Measurements from ENCODE around the gene DAB1.

Gene DAB1

DNA sequence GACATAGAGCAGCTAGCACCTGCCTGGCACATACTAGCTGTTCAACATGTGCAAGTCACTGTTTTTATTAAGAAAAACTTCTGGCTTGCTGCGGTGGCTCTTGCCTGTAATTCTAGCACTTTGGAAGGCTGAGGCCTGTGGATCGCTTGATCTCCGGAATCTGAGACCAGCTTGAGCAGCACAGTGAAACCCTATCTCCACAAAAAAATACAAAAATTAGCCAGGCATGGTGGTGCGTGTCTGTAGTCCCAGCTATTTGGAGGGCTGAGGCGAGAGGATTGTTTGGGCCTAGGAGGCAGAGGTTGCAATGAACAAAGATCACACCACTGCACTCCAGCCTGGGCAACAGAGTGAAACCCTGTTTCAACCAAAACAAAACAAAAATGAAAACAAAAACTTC lies 430.4 kb downstream of the DAB1 start:
- H3K23ac ChIP-seq (ENCODE audit: low read depth, low read length, poor library complexity), result no peak overlapping the region
- H4K91ac ChIP-seq (ENCODE audit: low read depth, low read length, poor library complexity), result no peak overlapping the region
- H3K18ac ChIP-seq (ENCODE audit: low read length), result peak overlapping the region; percentile 5
- no peak overlapping the region for H2BK12ac ChIP-seq (ENCODE audit: low read length)
- no peak overlapping the region for H4K8ac ChIP-seq (ENCODE audit: low read depth, low read length)
- H3K4me2 ChIP-seq (ENCODE audit: insufficient read depth, low read length, poor library complexity, severe bottlenecking), result no peak overlapping the region
- no peak overlapping the region for H2BK120ac ChIP-seq (ENCODE audit: low read depth, low read length)
- no peak overlapping the region for H3K4ac ChIP-seq (ENCODE audit: low read length)
- no peak for DNase-seq (ENCODE audit: low spot score)
- H3K27ac ChIP-seq (replicated peaks; ENCODE audit: low read length), result no peak overlapping the region
- no peak overlapping the region for H2BK5ac ChIP-seq (ENCODE audit: low read length)
- peaks cover 0 to 2% of the 10 kb centered on the region in 2 donors for H3K9me3 ChIP-seq (replicated peaks in 1 of 2; ENCODE audit: control insufficient read depth in 2 of 2, insufficient read depth in 1 of 2, low read depth in 1 of 2, low read length in 2 of 2)
- peaks cover 0 to 3% of the 10 kb centered on the region in 2 donors for H3K36me3 ChIP-seq (replicated peaks in 1 of 2; ENCODE audit: control insufficient read depth in 2 of 2, insufficient read depth in 2 of 2, low read length in 2 of 2)
- peaks cover 0 to 6% of the 10 kb centered on the region in 2 donors for H3K4me1 ChIP-seq (ENCODE audit: control insufficient read depth in 2 of 2, insufficient read depth in 1 of 2, low read depth in 1 of 2, low read length in 2 of 2)
- H3K9ac ChIP-seq (ENCODE audit: low read depth, low read length, poor library complexity), result no peak overlapping the region
- WGBS, 2 donors (ENCODE audit: extremely low coverage in 2 of 2, insufficient read length in 2 of 2, insufficient replicate concordance in 1 of 2), result no CpG with 5 or more reads among the region's 5 CpGs
- H3K14ac ChIP-seq (ENCODE audit: low read length), result no peak overlapping the region
- H2AK5ac ChIP-seq (ENCODE audit: low read depth, low read length), result no peak overlapping the region
- H3K27me3 ChIP-seq (ENCODE audit: control insufficient read depth in 3 of 3, insufficient read depth in 3 of 3, low read depth in 1 of 3, low read length in 3 of 3), result no peaks in the 10 kb centered on the region
- no peak overlapping the region for H3K4me3 ChIP-seq (ENCODE audit: low read length in 2 of 2)
- no peak overlapping the region for H2AFZ ChIP-seq (ENCODE audit: low read length)
- no peaks in the 10 kb centered on the region for H3K79me1 ChIP-seq (ENCODE audit: low read depth, low read length)
- H2BK15ac ChIP-seq (ENCODE audit: low read length), result no peak overlapping the region

DNA sequence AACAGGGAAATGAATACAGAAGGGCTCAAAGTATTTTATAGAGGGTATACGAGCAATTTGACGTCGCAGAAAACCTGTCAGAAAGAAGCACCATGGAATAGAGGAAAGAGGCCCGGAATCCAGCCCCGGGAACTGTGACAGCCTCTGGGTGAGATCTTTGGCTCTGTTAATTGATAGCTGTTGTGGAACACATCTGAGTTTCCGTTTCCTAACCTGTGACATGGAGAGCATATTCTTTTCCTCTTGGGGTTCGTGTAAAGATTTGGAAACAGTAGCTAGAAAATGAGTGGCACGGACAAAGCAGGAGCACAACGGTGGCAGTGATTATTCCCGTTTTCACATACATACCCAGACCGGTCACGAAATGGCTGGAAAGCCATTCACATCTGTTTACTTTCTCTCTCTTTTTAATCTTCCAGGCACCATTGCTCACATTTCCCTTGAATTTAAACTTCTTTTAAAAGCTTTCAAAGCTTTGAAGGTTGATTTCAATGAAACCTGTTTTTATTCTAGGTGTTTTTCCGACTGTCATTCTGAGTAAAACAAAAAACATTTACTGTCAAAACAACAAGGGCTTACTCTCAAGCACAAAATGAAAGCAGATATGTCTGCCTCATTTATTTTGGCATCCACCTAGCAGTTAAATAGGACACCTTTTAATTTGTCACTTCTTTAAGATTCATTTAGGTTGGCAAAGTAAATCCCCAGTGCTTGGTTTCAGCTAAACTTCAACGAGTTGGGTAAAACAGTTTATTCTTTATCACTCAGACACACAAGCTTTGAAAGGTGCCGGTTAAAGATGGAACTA lies 431.3 kb downstream of the DAB1 start:
- H3K23ac ChIP-seq (ENCODE audit: low read depth, low read length, poor library complexity), result no peak overlapping the region
- H2AFZ ChIP-seq (ENCODE audit: low read length), result no peak overlapping the region
- H3K9ac ChIP-seq (ENCODE audit: low read depth, low read length, poor library complexity), result no peak overlapping the region
- H2BK120ac ChIP-seq (ENCODE audit: low read depth, low read length), result no peak overlapping the region
- H3K4ac ChIP-seq (ENCODE audit: low read length), result no peak overlapping the region
- no CpG with 5 or more reads among the region's 15 CpGs for WGBS, 2 donors (ENCODE audit: extremely low coverage in 2 of 2, insufficient read length in 2 of 2, insufficient replicate concordance in 1 of 2)
- H3K14ac ChIP-seq (ENCODE audit: low read length), result no peak overlapping the region
- H3K36me3 ChIP-seq (replicated peaks in 1 of 2; ENCODE audit: control insufficient read depth in 2 of 2, insufficient read depth in 2 of 2, low read length in 2 of 2), result peaks cover 0 to 1% of the 10 kb centered on the region in 2 donors
- H2BK15ac ChIP-seq (ENCODE audit: low read length), result no peak overlapping the region
- peaks cover 0 to 2% of the 10 kb centered on the region in 2 donors for H3K9me3 ChIP-seq (replicated peaks in 1 of 2; ENCODE audit: control insufficient read depth in 2 of 2, insufficient read depth in 1 of 2, low read depth in 1 of 2, low read length in 2 of 2)
- H3K4me1 ChIP-seq (ENCODE audit: control insufficient read depth in 2 of 2, insufficient read depth in 1 of 2, low read depth in 1 of 2, low read length in 2 of 2), result peaks cover 0 to 6% of the 10 kb centered on the region in 2 donors
- H3K27me3 ChIP-seq (ENCODE audit: control insufficient read depth in 3 of 3, insufficient read depth in 3 of 3, low read depth in 1 of 3, low read length in 3 of 3), result no peaks in the 10 kb centered on the region
- H2AK5ac ChIP-seq (ENCODE audit: low read depth, low read length), result no peak overlapping the region
- no peak for DNase-seq (ENCODE audit: low spot score)
- H3K18ac ChIP-seq (ENCODE audit: low read length), result no peak overlapping the region
- H3K27ac ChIP-seq (replicated peaks; ENCODE audit: low read length), result no peak overlapping the region
- no peak overlapping the region for H4K8ac ChIP-seq (ENCODE audit: low read depth, low read length)
- no peak overlapping the region for H3K4me3 ChIP-seq (ENCODE audit: low read length in 2 of 2)
- H2BK5ac ChIP-seq (ENCODE audit: low read length), result no peak overlapping the region
- H4K91ac ChIP-seq (ENCODE audit: low read depth, low read length, poor library complexity), result no peak overlapping the region
- no peak overlapping the region for H3K4me2 ChIP-seq (ENCODE audit: insufficient read depth, low read length, poor library complexity, severe bottlenecking)
- no peak overlapping the region for H2BK12ac ChIP-seq (ENCODE audit: low read length)
- no peaks in the 10 kb centered on the region for H3K79me1 ChIP-seq (ENCODE audit: low read depth, low read length)

- Histone ChIP-seq H3K79me1 (ENCODE audit: low read depth, low read length) (no peaks in the 10 kb centered on the region), H3K27me3 (ENCODE audit: control insufficient read depth in 3 of 3, insufficient read depth in 3 of 3, low read depth in 1 of 3, low read length in 3 of 3) (no peaks in the 10 kb centered on the region), H4K91ac (ENCODE audit: low read depth, low read length, poor library complexity) (peak overlapping the region; percentile 13), H2BK15ac (ENCODE audit: low read length) (no peak overlapping the region), H3K4me3 (ENCODE audit: low read length in 2 of 2) (no peak overlapping the region), H3K27ac (replicated peaks; ENCODE audit: low read length) (no peak overlapping the region), H2AFZ (ENCODE audit: low read length) (no peak overlapping the region), H3K23ac (ENCODE audit: low read depth, low read length, poor library complexity) (no peak overlapping the region), H3K9me3 (replicated peaks in 1 of 2; ENCODE audit: control insufficient read depth in 2 of 2, insufficient read depth in 1 of 2, low read depth in 1 of 2, low read length in 2 of 2) (peaks cover 0 to 1% of the 10 kb centered on the region in 2 donors), H4K8ac (ENCODE audit: low read depth, low read length) (no peak overlapping the region), H2BK120ac (ENCODE audit: low read depth, low read length) (no peak overlapping the region), H3K9ac (ENCODE audit: low read depth, low read length, poor library complexity) (no peak overlapping the region), H3K36me3 (replicated peaks in 1 of 2; ENCODE audit: control insufficient read depth in 2 of 2, insufficient read depth in 2 of 2, low read length in 2 of 2) (no peaks in the 10 kb centered on the region), H3K4me1 (ENCODE audit: control insufficient read depth in 2 of 2, insufficient read depth in 1 of 2, low read depth in 1 of 2, low read length in 2 of 2) (peaks cover 0 to 6% of the 10 kb centered on the region in 2 donors), H3K18ac (ENCODE audit: low read length) (no peak overlapping the region), H3K4me2 (ENCODE audit: insufficient read depth, low read length, poor library complexity, severe bottlenecking) (no peak overlapping the region), H3K4ac (ENCODE audit: low read length) (no peak overlapping the region), H3K14ac (ENCODE audit: low read length) (no peak overlapping the region), H2BK12ac (ENCODE audit: low read length) (no peak overlapping the region), H2BK5ac (ENCODE audit: low read length) (no peak overlapping the region), H2AK5ac (ENCODE audit: low read depth, low read length) (no peak overlapping the region)
- no peak for DNase-seq (ENCODE audit: low spot score)
- WGBS, 2 donors (ENCODE audit: extremely low coverage in 2 of 2, insufficient read length in 2 of 2, insufficient replicate concordance in 1 of 2), result no CpG with 5 or more reads among the region's 3 CpGs
Observed at GRCh38 chr1:56991576-56991975, 432.3 kb downstream of the DAB1 start.

GRCh38 chr1:56986397-56986796 lies 437.5 kb downstream of the DAB1 start:
- Histone ChIP-seq H4K91ac (ENCODE audit: low read depth, low read length, poor library complexity) (no peak overlapping the region), H3K4me2 (ENCODE audit: insufficient read depth, low read length, poor library complexity, severe bottlenecking) (no peak overlapping the region), H2BK15ac (ENCODE audit: low read length) (no peak overlapping the region), H3K23ac (ENCODE audit: low read depth, low read length, poor library complexity) (no peak overlapping the region), H3K18ac (ENCODE audit: low read length) (no peak overlapping the region), H3K4me3 (ENCODE audit: low read length in 2 of 2) (no peak overlapping the region), H3K14ac (ENCODE audit: low read length) (no peak overlapping the region), H2BK12ac (ENCODE audit: low read length) (no peak overlapping the region), H3K4ac (ENCODE audit: low read length) (no peak overlapping the region), H2BK120ac (ENCODE audit: low read depth, low read length) (no peak overlapping the region), H4K8ac (ENCODE audit: low read depth, low read length) (no peak overlapping the region), H3K27me3 (ENCODE audit: control insufficient read depth in 3 of 3, insufficient read depth in 3 of 3, low read depth in 1 of 3, low read length in 3 of 3) (peaks cover 0 to 5% (median 0%) of the 10 kb centered on the region in 3 experiments), H2AFZ (ENCODE audit: low read length) (no peak overlapping the region), H2BK5ac (ENCODE audit: low read length) (no peak overlapping the region), H3K9ac (ENCODE audit: low read depth, low read length, poor library complexity) (no peak overlapping the region), H3K79me1 (ENCODE audit: low read depth, low read length) (no peaks in the 10 kb centered on the region), H3K4me1 (ENCODE audit: control insufficient read depth in 2 of 2, insufficient read depth in 1 of 2, low read depth in 1 of 2, low read length in 2 of 2) (no peaks in the 10 kb centered on the region), H3K27ac (replicated peaks; ENCODE audit: low read length) (no peak overlapping the region), H3K9me3 (replicated peaks in 1 of 2; ENCODE audit: control insufficient read depth in 2 of 2, insufficient read depth in 1 of 2, low read depth in 1 of 2, low read length in 2 of 2) (no peaks in the 10 kb centered on the region), H3K36me3 (replicated peaks in 1 of 2; ENCODE audit: control insufficient read depth in 2 of 2, insufficient read depth in 2 of 2, low read length in 2 of 2) (no peaks in the 10 kb centered on the region), H2AK5ac (ENCODE audit: low read depth, low read length) (no peak overlapping the region)
- WGBS, 2 donors (ENCODE audit: extremely low coverage in 2 of 2, insufficient read length in 2 of 2, insufficient replicate concordance in 1 of 2), result no CpG with 5 or more reads among the region's 2 CpGs
- no peak for DNase-seq (ENCODE audit: low spot score)

All from neuronal stem cell (in vitro differentiated cells).